ENCODE data around the gene ARHGEF5.

The ARHGEF5 gene

DNA sequence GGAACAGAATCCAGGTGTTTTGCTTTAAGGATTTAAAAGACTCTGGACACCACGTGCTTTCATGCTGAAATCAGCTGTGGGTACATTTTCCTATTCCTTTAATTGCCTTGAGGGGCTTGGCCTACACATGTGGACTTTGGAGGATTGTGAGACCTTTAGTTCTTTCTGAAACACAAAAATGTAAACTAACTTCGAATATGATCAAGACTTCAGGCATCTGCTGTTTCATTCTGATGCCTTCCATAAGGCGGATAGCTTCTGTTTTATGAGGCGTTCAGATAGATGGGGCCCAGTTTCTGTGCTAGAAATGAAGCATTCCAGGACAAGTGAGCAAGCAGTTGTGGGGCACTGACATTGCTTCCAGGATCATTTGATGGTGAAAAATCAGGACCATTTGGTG lies 49.7 kb downstream of the ARHGEF5 start:
- TF ChIP-seq EZH2phosphoT487 (IDR thresholded peaks at IDR 0.05; ENCODE audit: borderline replicate concordance), result no peak
- TF ChIP-seq, protein P1, sequence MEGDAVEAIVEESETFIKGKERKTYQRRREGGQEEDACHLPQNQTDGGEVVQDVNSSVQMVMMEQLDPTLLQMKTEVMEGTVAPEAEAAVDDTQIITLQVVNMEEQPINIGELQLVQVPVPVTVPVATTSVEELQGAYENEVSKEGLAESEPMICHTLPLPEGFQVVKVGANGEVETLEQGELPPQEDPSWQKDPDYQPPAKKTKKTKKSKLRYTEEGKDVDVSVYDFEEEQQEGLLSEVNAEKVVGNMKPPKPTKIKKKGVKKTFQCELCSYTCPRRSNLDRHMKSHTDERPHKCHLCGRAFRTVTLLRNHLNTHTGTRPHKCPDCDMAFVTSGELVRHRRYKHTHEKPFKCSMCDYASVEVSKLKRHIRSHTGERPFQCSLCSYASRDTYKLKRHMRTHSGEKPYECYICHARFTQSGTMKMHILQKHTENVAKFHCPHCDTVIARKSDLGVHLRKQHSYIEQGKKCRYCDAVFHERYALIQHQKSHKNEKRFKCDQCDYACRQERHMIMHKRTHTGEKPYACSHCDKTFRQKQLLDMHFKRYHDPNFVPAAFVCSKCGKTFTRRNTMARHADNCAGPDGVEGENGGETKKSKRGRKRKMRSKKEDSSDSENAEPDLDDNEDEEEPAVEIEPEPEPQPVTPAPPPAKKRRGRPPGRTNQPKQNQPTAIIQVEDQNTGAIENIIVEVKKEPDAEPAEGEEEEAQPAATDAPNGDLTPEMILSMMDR (conservative IDR thresholded peaks at IDR 0.05; ENCODE audit: low read length), result no peak
- H3K27me3 ChIP-seq (ENCODE audit: insufficient read depth, low read length, poor library complexity, severe bottlenecking), result no peaks in the 10 kb centered on the region

DNA sequence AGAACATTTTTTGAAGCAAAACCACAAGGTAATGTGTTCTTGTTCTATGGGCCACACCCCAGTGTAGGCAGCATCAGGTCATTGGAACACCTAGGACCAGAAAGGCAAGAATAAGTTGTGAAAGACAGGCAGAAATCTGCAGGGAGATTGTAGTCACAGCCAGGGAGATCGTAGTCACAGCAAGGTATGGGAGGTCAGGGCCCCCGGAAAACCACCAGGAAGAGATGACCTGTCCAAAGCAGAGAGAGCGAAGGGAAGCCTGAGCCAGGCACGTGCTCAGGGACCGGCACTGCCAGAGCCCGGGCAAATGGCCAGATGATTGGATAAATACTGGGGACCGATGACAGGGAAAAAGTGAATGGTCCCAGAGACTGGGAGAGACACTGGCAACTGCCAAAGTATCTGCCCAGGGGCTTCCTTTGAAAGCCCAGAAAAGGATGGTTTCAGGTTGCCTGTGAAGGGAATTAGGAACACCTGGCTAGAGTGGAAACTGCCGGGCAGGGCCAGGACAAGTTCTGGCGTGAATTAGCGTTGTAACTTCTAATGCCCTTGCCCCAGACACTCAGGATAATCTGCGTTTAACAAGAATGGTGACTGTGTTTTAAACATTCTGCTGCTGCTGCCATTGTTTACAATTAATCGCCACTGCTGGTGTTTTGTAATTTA lies 52.2 kb downstream of the ARHGEF5 start:
- Histone ChIP-seq H3K4me1 (ENCODE audit: insufficient read depth, low read length, poor library complexity, severe bottlenecking) (no peaks in the 10 kb centered on the region), H2AFZ (ENCODE audit: low read length) (no peak overlapping the region), H3K9me3 (ENCODE audit: insufficient read depth, low read depth, low read length) (no peaks in the 10 kb centered on the region), H3K27me3 (ENCODE audit: insufficient read depth, low read length, poor library complexity, severe bottlenecking) (no peaks in the 10 kb centered on the region), H3K4me3 (ENCODE audit: low read length, poor library complexity, severe bottlenecking) (no peak overlapping the region), H3K9me2 (replicated peaks; ENCODE audit: low read depth, low read length) (no peaks in the 10 kb centered on the region), H4K20me1 (ENCODE audit: insufficient read depth, low read length, poor library complexity, severe bottlenecking) (no peaks in the 10 kb centered on the region), H3K9ac (ENCODE audit: low read depth, low read length, poor library complexity, severe bottlenecking) (no peak overlapping the region), H3K36me3 (ENCODE audit: insufficient read depth, low read length) (no peaks in the 10 kb centered on the region), H3F3A (ENCODE audit: low read depth) (no peaks in the 10 kb centered on the region), H3K4me2 (ENCODE audit: low read depth, low read length, poor library complexity, severe bottlenecking) (no peak overlapping the region), H3K79me2 (ENCODE audit: insufficient read depth, low read length) (no peaks in the 10 kb centered on the region)
- TF ChIP-seq, protein P1 (conservative IDR thresholded peaks at IDR 0.05; ENCODE audit: low read length), result no peak
- no peak for TF ChIP-seq EZH2phosphoT487 (IDR thresholded peaks at IDR 0.05; ENCODE audit: borderline replicate concordance)

More for the DNA sequence above, 49.7 kb downstream of the ARHGEF5 start:
- Histone ChIP-seq H3K9me2 (replicated peaks; ENCODE audit: low read depth, low read length) (no peaks in the 10 kb centered on the region), H3K9ac (ENCODE audit: low read depth, low read length, poor library complexity, severe bottlenecking) (no peak overlapping the region), H3K79me2 (ENCODE audit: insufficient read depth, low read length) (no peaks in the 10 kb centered on the region), H3K4me3 (ENCODE audit: low read length, poor library complexity, severe bottlenecking) (no peak overlapping the region), H3F3A (ENCODE audit: low read depth) (no peaks in the 10 kb centered on the region), H2AFZ (ENCODE audit: low read length) (no peak overlapping the region), H3K4me2 (ENCODE audit: low read depth, low read length, poor library complexity, severe bottlenecking) (no peak overlapping the region), H3K4me1 (ENCODE audit: insufficient read depth, low read length, poor library complexity, severe bottlenecking) (no peaks in the 10 kb centered on the region), H3K36me3 (ENCODE audit: insufficient read depth, low read length) (no peaks in the 10 kb centered on the region), H4K20me1 (ENCODE audit: insufficient read depth, low read length, poor library complexity, severe bottlenecking) (no peaks in the 10 kb centered on the region), H3K9me3 (ENCODE audit: insufficient read depth, low read depth, low read length) (no peaks in the 10 kb centered on the region)

DNA sequence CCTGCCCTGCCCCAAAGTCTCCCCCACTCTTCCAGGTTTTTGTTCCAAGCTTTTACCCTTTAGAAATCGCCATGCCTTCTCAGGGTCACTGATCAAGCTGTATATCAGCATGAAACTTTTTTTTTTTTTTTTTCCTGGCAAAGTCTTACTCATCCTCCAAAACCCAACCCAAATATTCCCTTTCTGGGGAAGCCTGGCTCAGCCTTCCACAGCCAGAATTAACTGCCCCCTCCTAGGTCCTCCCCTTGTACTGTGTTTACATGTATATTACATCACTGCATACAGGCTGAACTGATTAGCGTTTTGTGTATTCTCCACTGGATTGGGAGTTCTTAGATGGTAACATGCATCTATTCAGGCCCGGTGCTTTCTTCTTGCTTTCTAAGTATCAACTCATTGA lies 52.9 kb downstream of the ARHGEF5 start:
- Histone ChIP-seq H3K4me3 (ENCODE audit: low read length, poor library complexity, severe bottlenecking) (no peak overlapping the region), H3F3A (ENCODE audit: low read depth) (no peaks in the 10 kb centered on the region), H3K79me2 (ENCODE audit: insufficient read depth, low read length) (no peaks in the 10 kb centered on the region), H2AFZ (ENCODE audit: low read length) (no peak overlapping the region), H3K9me2 (replicated peaks; ENCODE audit: low read depth, low read length) (no peaks in the 10 kb centered on the region), H3K9ac (ENCODE audit: low read depth, low read length, poor library complexity, severe bottlenecking) (no peak overlapping the region), H3K4me2 (ENCODE audit: low read depth, low read length, poor library complexity, severe bottlenecking) (no peak overlapping the region), H4K20me1 (ENCODE audit: insufficient read depth, low read length, poor library complexity, severe bottlenecking) (no peaks in the 10 kb centered on the region), H3K9me3 (ENCODE audit: insufficient read depth, low read depth, low read length) (no peaks in the 10 kb centered on the region), H3K4me1 (ENCODE audit: insufficient read depth, low read length, poor library complexity, severe bottlenecking) (no peaks in the 10 kb centered on the region), H3K27me3 (ENCODE audit: insufficient read depth, low read length, poor library complexity, severe bottlenecking) (no peaks in the 10 kb centered on the region), H3K36me3 (ENCODE audit: insufficient read depth, low read length) (no peaks in the 10 kb centered on the region)
- no peak for TF ChIP-seq EZH2phosphoT487 (IDR thresholded peaks at IDR 0.05; ENCODE audit: borderline replicate concordance)
- TF ChIP-seq, protein P1 (conservative IDR thresholded peaks at IDR 0.05; ENCODE audit: low read length), result no peak
